Neural cell (in vitro differentiated cells): ENCODE results near the gene CDC42BPB. TPM values are rescaled to one million over a fixed set of nuclear protein-coding genes. Genes with fewer than 3 reads are reported as not detected.

Experiments used
- H2AFZ ChIP-seq: fragments of 200-600, 300-800 bp; sonication (generic), shearing (Covaris generic); 2 replicates; pipeline ENCODE4 v1.6.0; 2014; ENCODE audit warnings: low read depth, mild to moderate bottlenecking, antibody characterized with exemption, low read length, moderate library complexity
- H3F3A ChIP-seq: fragments of 200-600 bp; shearing (Covaris generic); 2 replicates; pipeline ENCODE4 v1.6.1; 2016; ENCODE audit warnings: mild to moderate bottlenecking, moderate library complexity, mixed read lengths, antibody characterized with exemption, low read length; ENCODE audit not compliant: insufficient read depth, poor library complexity, severe bottlenecking
- H3K27ac ChIP-seq: fragments of 200-600, 300-800 bp; sonication (generic), shearing (Covaris generic); 2 replicates; pipeline ENCODE4 v1.5.1; 2014; ENCODE audit warnings: mild to moderate bottlenecking, low read length, moderate library complexity
- H3K27me3 ChIP-seq: fragments of 300-800, 200-600 bp; sonication (generic), shearing (Covaris generic); 2 replicates; pipeline ENCODE4 v1.6.0; 2014; ENCODE audit warnings: mild to moderate bottlenecking, low read depth, low read length, moderate library complexity; ENCODE audit not compliant: insufficient read depth
- H3K36me3 ChIP-seq: fragments of 300-800, 200-600 bp; sonication (generic), shearing (Covaris generic); 2 replicates; pipeline ENCODE4 v1.5.1; 2014; ENCODE audit warnings: mild to moderate bottlenecking, antibody characterized with exemption, low read length, moderate library complexity; ENCODE audit not compliant: insufficient read depth
- H3K4me2 ChIP-seq: fragments of 300-800, 200-600 bp; sonication (generic), shearing (Covaris generic); 2 replicates; pipeline ENCODE4 v1.6.0; 2014; ENCODE audit warnings: mild to moderate bottlenecking, low read length
- H3K4me3 ChIP-seq: fragments of 300-800, 200-600 bp; sonication (generic), shearing (Covaris generic); 2 replicates; pipeline ENCODE4 v1.5.1; 2014; ENCODE audit warnings: mild to moderate bottlenecking, low read length, moderate library complexity
- H3K79me2 ChIP-seq: fragments of 200-600 bp; shearing (Covaris generic); replicated peaks from 2 replicates; pipeline ENCODE4 v1.6.0; 2014; ENCODE audit warnings: mild to moderate bottlenecking, low read length, moderate library complexity; ENCODE audit not compliant: insufficient read depth
- H3K9ac ChIP-seq: fragments of 300-800, 200-600 bp; sonication (generic), shearing (Covaris generic); 2 replicates; pipeline ENCODE4 v1.6.1; 2016; ENCODE audit warnings: mild to moderate bottlenecking, low read length, mixed read lengths
- H3K9me2 ChIP-seq: fragments of 200-600 bp; shearing (Covaris generic); 2 replicates; pipeline ENCODE4 v1.6.1; 2016; ENCODE audit warnings: mild to moderate bottlenecking, low read length, mixed read lengths; ENCODE audit not compliant: insufficient read depth
- H3K9me3 ChIP-seq: fragments of 200-600, 300-800 bp; sonication (generic), shearing (Covaris generic); 2 replicates; pipeline ENCODE4 v1.6.1; 2016; ENCODE audit warnings: mild to moderate bottlenecking, mixed run types, low read length, moderate library complexity, mixed read lengths
- H4K20me1 ChIP-seq: fragments of 200-600 bp; shearing (Covaris generic); 2 replicates; pipeline ENCODE4 v1.6.1; 2016; ENCODE audit warnings: mild to moderate bottlenecking, mixed run types; ENCODE audit not compliant: insufficient read depth
- EP300 ChIP-seq: fragments of 450-650 bp; conservative IDR thresholded peaks from 2 replicates; pipeline ENCODE4 v1.6.1; 2014; ENCODE audit warnings: antibody characterized with exemption, mild to moderate bottlenecking, moderate library complexity; ENCODE audit not compliant: poor library complexity, severe bottlenecking
- EZH2 ChIP-seq: fragments of 200-600, 300-800 bp; shearing (Covaris generic), sonication (generic); IDR thresholded peaks from 2 replicates; pipeline ENCODE4 v1.6.1; 2014; ENCODE audit warnings: antibody characterized with exemption, low read length, borderline replicate concordance, mild to moderate bottlenecking; ENCODE audit not compliant: insufficient read depth, poor library complexity, severe bottlenecking
- MXI1 ChIP-seq: fragments of 450-650 bp; conservative IDR thresholded peaks from 2 replicates; pipeline ENCODE4 v1.6.1; 2014; ENCODE audit warnings: antibody characterized with exemption, mild to moderate bottlenecking; ENCODE audit not compliant: poor library complexity, severe bottlenecking
- POLR2AphosphoS5 ChIP-seq: IDR thresholded peaks from 2 replicates; pipeline ENCODE4 v1.6.1; 2012
- RAD21 ChIP-seq: fragments of 450-650 bp; conservative IDR thresholded peaks from 2 replicates; pipeline ENCODE4 v1.6.1; 2014; ENCODE audit warnings: antibody characterized with exemption, mild to moderate bottlenecking, moderate library complexity
- SMC3 ChIP-seq: fragments of 450-650 bp; conservative IDR thresholded peaks from 2 replicates; pipeline ENCODE4 v1.6.1; 2014; ENCODE audit warnings: antibody characterized with exemption, mild to moderate bottlenecking, moderate library complexity; ENCODE audit not compliant: poor library complexity
- TAF1 ChIP-seq: IDR thresholded peaks from 2 replicates; pipeline ENCODE4 v1.6.1; 2012; ENCODE audit warnings: low read depth
- polyA plus RNA-seq: library from polyadenylated mRNA; depleted of rRNA; stranded (reverse); fragments of >200 nt; gene quantifications from 2 replicates; pipeline ENCODE4 v1.2.3, GENCODE V29; 2014
- TF ChIP-seq, protein P1 (sequence below): fragments of 450-650 bp; IDR thresholded peaks from 2 replicates; pipeline ENCODE4 v1.5.1; 2014; ENCODE audit warnings: antibody characterized with exemption, mild to moderate bottlenecking, moderate library complexity; ENCODE audit not compliant: poor library complexity, severe bottlenecking
- TF ChIP-seq, protein P2 (sequence below): IDR thresholded peaks from 2 replicates; pipeline ENCODE4 v1.6.1; 2012; ENCODE audit warnings: borderline replicate concordance

Gene CDC42BPB
- polyA plus RNA-seq, 1 donor from 2014 or later, result 43.8 TPM

- no peak overlapping the region for H3K9ac ChIP-seq
Observed at GRCh38 chr14:103086771-103087342, 29.5 kb upstream of the CDC42BPB start.

GRCh38 chr14:103085106-103086091 is 28.1 kb upstream of the CDC42BPB start:
- Histone ChIP-seq H3K9ac (no peak overlapping the region), H3K9me3 (no peaks in the 10 kb centered on the region), H3K27ac (no peak overlapping the region), H3K79me2 (no peaks in the 10 kb centered on the region), H3F3A (no peaks in the 10 kb centered on the region), H3K9me2 (no peaks in the 10 kb centered on the region), H3K36me3 (no peaks in the 10 kb centered on the region), H3K4me2 (no peak overlapping the region), H3K27me3 (peaks cover 11% of the 10 kb centered on the region), H2AFZ (no peak overlapping the region), H3K4me3 (no peak overlapping the region), H4K20me1 (no peaks in the 10 kb centered on the region)
- TF ChIP-seq MXI1 (no peak), SMC3 (no peak), EZH2 (no peak), TAF1 (no peak), POLR2AphosphoS5 (no peak)
- TF ChIP-seq, protein P1, sequence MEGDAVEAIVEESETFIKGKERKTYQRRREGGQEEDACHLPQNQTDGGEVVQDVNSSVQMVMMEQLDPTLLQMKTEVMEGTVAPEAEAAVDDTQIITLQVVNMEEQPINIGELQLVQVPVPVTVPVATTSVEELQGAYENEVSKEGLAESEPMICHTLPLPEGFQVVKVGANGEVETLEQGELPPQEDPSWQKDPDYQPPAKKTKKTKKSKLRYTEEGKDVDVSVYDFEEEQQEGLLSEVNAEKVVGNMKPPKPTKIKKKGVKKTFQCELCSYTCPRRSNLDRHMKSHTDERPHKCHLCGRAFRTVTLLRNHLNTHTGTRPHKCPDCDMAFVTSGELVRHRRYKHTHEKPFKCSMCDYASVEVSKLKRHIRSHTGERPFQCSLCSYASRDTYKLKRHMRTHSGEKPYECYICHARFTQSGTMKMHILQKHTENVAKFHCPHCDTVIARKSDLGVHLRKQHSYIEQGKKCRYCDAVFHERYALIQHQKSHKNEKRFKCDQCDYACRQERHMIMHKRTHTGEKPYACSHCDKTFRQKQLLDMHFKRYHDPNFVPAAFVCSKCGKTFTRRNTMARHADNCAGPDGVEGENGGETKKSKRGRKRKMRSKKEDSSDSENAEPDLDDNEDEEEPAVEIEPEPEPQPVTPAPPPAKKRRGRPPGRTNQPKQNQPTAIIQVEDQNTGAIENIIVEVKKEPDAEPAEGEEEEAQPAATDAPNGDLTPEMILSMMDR, result no peak

More at GRCh38 chr14:103086771-103087342, 29.5 kb upstream of the CDC42BPB start:
- TF ChIP-seq EP300 (no peak), EZH2 (no peak), SMC3 (no peak), TAF1 (no peak), POLR2AphosphoS5 (no peak), RAD21 (no peak), MXI1 (no peak)
- TF ChIP-seq, protein P1, result no peak
- TF ChIP-seq, protein P2, sequence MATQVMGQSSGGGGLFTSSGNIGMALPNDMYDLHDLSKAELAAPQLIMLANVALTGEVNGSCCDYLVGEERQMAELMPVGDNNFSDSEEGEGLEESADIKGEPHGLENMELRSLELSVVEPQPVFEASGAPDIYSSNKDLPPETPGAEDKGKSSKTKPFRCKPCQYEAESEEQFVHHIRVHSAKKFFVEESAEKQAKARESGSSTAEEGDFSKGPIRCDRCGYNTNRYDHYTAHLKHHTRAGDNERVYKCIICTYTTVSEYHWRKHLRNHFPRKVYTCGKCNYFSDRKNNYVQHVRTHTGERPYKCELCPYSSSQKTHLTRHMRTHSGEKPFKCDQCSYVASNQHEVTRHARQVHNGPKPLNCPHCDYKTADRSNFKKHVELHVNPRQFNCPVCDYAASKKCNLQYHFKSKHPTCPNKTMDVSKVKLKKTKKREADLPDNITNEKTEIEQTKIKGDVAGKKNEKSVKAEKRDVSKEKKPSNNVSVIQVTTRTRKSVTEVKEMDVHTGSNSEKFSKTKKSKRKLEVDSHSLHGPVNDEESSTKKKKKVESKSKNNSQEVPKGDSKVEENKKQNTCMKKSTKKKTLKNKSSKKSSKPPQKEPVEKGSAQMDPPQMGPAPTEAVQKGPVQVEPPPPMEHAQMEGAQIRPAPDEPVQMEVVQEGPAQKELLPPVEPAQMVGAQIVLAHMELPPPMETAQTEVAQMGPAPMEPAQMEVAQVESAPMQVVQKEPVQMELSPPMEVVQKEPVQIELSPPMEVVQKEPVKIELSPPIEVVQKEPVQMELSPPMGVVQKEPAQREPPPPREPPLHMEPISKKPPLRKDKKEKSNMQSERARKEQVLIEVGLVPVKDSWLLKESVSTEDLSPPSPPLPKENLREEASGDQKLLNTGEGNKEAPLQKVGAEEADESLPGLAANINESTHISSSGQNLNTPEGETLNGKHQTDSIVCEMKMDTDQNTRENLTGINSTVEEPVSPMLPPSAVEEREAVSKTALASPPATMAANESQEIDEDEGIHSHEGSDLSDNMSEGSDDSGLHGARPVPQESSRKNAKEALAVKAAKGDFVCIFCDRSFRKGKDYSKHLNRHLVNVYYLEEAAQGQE, result no peak
- H4K20me1 ChIP-seq, result no peaks in the 10 kb centered on the region
- no peak overlapping the region for H3K27ac ChIP-seq
- H3K36me3 ChIP-seq, result no peaks in the 10 kb centered on the region
- no peaks in the 10 kb centered on the region for H3K79me2 ChIP-seq
- H3K9me3 ChIP-seq, result no peaks in the 10 kb centered on the region
- H2AFZ ChIP-seq, result no peak overlapping the region
- no peaks in the 10 kb centered on the region for H3F3A ChIP-seq
- no peak overlapping the region for H3K4me2 ChIP-seq
- peaks cover 11% of the 10 kb centered on the region for H3K27me3 ChIP-seq
- no peak overlapping the region for H3K4me3 ChIP-seq
- H3K9me2 ChIP-seq, result no peaks in the 10 kb centered on the region
